Activated CD8-positive, alpha-beta memory T cell treated with anti-CD3 and anti-CD28 coated beads, Interleukin-2, amount 50 U/mL, for 1 hour (primary cell): Measurements from ENCODE around the gene SART1.
"Not testable (repeated sequence)": the region's sequence is repeated elsewhere in the genome, so short reads cannot be mapped to it uniquely, and the experiment has no call there.

ENCODE experiments used
- DNase-seq: peaks from one replicate; pipeline ENCODE4 v3.0.0-alpha.2; 2020; ENCODE audit errors: extremely low read depth

Gene SART1

DNA sequence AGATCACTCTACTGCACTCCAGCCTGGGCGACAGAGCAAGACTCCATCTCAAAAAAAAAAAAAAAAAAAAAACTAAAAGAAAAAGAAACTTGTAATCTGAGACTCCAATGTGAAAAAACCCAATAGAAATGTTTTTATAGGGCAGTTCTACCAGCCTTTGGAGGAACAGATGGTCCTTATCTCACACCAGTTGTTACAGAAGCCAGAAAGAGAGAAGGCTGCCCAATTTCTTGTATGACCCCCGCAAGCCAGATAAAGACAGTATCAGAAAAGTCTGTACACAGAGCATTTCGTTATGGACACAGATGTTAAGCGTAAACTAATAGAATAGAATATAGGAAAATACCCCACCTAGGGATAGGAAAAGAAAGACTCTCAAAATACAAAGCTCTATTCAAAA, 27.5 kb upstream of the SART1 start:
- DNase-seq: no peak

- DNase-seq: no peak
These were observed 23.8 kb upstream of the SART1 start for GRCh38 chr11:65937766-65938165.

GRCh38 chr11:65941720-65942310, 19.7 kb upstream of the SART1 start:
- DNase-seq: no peak

GRCh38 chr11:65942531-65942930, 19.0 kb upstream of the SART1 start:
- no peak for DNase-seq

GRCh38 chr11:65944191-65944590, 17.3 kb upstream of the SART1 start:
- DNase-seq: no peak

DNA sequence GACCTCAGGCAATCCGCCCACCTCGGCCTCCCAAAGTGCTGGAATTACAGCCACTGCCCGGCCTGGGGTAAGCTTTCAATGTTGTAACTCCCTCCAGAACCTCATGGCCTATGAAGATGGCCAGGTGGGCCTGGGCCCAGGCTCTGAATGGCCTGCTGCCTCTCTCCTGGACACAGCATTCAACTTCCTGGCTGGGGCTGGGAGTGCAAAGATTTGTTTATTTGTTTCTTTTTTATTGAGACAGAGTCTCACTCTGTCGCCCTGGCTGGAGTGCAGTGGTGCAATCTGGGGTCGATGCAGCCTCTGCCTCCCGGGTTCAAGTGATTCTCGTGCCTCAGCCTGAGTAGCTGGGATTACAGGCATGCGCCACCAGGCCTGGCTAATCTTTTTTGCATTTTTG, 16.8 kb upstream of the SART1 start:
- DNase-seq: no peak

DNA sequence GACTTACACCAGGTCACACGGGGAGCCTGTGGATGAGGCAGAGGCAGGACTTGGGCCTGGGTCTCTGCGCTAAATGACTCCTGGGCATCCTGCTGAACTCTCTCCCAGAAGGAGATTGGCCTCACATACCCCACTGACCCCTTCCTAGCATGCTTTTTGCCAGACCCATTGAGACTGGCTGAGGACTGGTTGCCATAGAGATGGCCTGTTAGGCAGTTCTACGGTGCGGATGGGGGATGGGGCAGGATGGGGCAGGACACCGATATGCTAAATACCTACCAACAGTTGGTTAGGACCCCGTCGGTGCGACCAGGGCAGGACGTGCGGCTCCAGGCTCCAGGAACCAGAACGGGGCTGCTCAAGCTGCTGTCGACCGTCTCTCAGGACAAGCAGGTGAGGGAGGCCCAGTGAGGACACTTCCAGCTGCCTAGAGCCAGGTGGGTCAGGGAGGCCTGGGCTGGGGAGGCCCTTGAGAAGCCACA, 16.1 kb upstream of the SART1 start, which contains the start of gene TSGA10IP:
TSS of gene TSGA10IP (plus strand) at position 51 of the 482 bp plus-strand sequence. CDS start at position 247, 196 bp downstream.
- DNase-seq: no peak

- no peak for DNase-seq
These were observed 15.5 kb upstream of the SART1 start for GRCh38 chr11:65945941-65946558.

DNA sequence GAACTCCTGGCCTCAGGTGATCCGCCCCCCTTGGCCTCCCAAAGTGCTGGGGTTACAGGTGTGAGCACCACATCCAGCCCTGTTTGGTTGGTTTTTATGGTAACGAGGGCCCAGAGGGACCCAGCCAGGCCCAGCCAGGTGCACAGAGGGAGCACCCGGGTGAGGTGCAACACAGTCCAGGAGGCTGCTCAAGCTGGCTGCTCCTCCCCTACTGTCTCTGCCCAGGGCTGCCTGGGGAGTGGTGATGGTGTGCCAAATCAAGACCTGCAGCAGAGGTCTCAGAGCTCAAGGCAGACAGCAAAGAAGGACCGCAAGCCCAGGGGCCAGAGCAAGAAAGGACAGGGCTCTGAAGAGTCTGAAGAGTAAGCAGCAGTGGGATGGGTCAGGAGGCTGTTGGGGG, 14.9 kb upstream of the SART1 start:
- no peak for DNase-seq

DNA sequence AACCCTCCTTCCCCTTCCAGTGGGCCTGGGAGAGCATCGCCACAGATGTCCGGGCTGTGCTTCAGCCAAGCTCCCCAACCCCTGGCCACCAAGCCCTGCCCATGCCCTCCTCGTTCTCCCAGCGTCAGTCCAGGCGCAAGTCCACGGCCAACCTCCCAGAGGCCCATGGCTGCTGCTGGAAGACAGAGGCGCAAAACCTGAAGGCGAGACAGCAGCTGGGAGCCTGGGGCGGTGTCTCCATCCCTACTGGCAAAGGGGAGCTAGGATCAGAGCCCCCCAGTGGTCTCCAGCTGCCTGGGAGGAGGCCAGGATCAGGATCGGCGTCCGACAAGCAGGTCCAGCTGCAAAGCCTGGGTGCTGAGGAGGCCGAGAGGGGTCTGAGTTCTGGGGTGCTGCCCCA, 14.4 kb upstream of the SART1 start:
- DNase-seq: no peak

DNA sequence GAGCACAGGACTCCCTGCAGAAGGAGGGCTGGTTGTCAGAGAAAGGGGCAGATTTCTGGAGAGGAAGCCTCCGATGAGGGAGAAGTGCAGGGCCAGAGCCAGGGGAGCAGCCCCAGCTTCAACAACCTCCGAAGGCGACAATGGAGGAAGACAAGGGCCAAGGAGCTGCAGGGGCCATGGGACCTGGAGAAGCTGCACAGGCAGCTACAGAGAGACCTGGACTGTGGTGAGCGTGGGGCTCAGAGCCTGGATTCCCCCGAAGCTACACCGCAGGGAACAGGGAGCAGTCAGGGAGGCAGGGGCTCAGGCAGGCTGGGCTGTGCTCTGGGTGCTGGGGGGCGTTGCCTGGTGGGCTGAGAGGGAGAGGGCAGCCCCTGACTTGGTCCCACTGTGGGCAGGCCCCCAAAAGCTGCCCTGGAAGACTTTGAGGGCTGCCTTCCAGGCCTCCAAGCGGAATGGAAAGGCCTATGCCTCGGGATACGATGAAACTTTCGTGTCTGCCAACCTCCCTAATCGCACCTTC, 13.9 kb upstream of the SART1 start:
- DNase-seq: no peak

DNA sequence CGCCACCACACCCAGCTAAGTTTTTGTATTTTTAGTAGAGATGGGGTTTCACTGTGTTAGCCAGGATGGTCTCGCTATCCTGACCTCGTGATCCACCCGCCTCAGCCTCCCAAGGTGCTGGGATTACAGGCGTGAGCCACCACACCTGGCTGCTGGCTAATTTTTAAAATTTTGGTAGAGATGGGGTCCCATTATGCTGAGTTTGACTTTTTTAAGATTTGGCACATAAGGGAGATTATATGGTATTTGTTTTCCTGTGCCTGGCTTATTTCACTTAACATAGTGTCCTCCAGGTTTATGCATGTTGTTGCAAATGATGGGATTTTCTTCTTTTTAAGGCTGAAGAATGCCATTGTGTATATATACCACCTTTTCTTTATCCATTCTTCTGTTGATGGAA, 10.8 kb upstream of the SART1 start:
- not testable (repeated sequence) for DNase-seq

GRCh38 chr11:65951641-65952040, 9.9 kb upstream of the SART1 start:
- not testable (repeated sequence) for DNase-seq

DNA sequence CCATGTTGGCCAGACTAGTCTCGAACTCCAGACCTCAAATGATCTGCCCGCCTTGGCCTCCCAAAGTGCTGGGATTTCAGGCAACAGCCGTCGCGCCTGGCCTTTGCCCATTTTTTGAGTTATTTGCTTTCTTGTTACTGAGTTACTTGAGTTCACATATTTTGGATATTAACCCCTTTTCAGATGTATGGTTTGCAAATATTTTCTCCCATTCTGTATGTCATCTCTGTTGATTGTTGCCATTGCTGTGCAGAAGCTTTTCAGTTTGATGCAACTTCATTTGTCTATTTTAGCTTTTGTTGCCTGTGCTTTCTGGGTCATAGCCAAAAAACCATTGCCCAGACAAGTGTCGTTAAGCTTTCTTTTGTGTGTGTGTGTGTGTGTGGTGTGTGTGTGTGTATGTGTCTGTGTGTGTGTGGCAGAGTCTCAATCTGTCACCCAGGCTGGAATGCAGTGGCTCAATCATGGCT, 9.4 kb upstream of the SART1 start:
- no peak for DNase-seq

DNA sequence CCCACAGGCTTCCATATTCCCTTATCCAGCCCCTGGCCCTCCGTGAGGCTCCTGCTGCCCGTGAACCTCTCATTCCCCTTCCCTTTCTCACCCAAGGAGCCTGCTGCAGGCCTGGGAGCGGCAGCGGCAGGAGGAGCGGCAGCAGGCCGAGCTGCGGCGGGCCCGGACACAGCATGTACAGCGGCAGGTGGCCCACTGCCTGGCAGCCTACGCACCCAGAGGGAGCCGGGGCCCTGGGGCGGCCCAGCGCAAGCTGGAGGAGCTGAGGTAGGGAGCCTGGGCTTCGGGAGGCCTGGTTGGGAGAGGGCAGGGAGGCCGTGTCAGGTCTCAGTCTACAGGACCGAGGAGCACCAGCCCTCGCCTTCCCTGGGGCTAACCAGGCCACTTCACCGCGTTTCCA, 8.1 kb upstream of the SART1 start:
- no peak for DNase-seq

GRCh38 chr11:65954771-65955170, 6.8 kb upstream of the SART1 start:
- no peak for DNase-seq

GRCh38 chr11:65958291-65958690, 3.2 kb upstream of the SART1 start:
- DNase-seq: no peak

- no peak for DNase-seq
These were observed 2.6 kb upstream of the SART1 start for GRCh38 chr11:65958774-65959420.

GRCh38 chr11:65960824-65961266, 689 bp upstream of the SART1 start:
- DNase-seq: no peak

DNA sequence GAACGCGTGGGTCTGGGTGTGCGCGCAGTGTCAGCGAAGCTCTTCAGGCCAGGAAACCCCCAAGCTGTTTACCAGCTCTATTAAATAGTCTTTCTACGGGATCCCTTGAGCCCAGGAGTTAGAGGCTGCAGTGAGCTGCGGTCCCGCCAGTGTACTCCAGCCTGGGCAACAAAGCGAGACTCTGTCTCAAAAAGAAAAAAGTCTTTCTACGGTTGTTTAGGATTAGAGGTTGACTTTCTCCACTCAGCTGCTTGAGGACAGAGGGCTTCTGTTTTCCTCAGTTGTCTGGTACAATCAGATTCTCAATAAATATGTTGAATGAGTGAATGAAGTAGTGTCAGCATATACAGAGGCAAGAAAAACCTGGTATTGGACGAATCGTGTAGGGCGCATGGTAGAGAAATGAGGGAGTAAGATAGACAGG, 619 bp downstream of the SART1 start:
- DNase-seq: no peak

GRCh38 chr11:65964906-65965305, 3.4 kb downstream of the SART1 start:
- no peak for DNase-seq

DNA sequence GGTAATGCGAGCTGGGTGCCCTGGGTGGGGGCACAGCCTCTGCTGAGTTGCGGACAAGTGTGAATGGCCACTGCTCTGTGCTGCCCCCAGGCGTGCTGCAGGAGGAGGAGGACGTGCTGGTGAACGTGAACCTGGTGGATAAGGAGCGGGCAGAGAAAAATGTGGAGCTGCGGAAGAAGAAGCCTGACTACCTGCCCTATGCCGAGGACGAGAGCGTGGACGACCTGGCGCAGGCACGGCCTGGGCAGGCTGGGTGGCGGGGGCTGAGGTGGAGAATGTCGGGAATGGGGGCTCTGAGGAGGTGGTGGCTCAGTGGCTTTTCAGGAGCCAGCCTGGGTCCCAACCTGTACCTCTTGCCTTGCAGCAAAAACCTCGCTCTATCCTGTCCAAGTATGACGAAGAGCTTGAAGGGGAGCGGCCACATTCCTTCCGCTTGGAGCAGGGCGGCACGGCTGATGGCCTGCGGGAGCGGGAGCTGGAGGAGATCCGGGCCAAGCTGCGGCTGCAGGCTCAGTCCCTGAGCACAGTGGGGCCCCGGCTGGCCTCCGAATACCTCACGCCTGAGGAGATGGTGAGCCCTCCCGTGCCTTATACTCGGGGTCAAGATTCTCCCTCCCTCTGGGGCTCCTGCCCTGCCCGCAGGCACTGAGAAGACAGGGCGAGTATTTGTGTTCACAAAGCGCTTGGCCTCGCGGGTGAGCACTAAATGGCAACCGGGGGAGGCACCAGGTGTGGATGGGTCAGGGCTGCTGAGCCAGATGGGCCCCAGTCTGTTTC, 4.6 kb downstream of the SART1 start:
- DNase-seq: no peak
